ENCODE measurements around the gene ZNF408.

DNA sequence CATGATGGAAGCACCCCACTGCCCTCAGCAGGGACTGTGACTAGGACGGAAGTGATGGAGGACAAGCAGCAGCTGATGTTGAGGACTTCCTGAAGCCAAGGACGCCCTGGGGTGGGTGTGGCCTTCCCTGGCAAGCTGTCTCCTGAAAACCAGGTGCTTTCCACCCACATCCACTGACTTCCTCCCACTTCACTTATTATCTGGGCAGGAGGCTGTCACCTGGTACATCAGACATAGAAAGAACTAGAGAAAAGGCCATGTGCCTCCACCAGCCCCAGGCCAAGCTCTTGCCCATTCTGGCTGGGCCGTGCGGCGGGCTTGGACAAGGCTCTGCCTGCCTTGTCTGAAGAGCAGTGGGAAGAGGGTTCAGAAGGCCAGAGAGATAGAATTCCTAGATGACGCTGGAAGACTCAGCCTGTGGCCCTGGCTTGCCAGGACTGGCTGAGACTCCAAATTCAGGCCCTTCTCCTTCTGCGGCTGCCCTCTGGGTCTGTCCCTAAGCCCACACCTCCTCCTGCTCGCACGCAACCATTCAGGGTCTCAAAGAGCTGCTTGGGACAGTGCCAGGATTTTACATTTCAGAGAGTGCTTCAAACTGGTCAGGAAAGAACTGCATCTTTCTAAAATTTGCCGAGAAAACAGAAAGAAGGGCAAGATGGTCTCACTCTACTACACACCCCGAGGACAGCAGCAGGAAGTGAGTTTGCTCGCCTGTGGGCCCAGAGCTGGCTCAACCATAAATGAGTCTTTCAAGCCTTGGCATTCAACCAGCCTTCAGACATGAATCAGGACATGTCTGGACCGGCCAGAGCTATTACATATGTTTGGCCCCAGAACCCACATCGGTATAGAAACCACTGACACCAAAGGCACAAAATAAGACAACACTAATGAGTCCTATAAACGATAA, 13.7 kb upstream of the ZNF408 start:
- TF ChIP-seq JUN (IDR thresholded peaks at IDR 0.05; ENCODE audit: borderline replicate concordance, insufficient read depth, insufficient read length, low read depth) (no peak), POLR2AphosphoS5 (IDR thresholded peaks at IDR 0.05; ENCODE audit: insufficient read depth, low read depth, low read length) (no peak), CTCF (IDR thresholded peaks at IDR 0.05; ENCODE audit: extremely low read depth in 1 of 2, insufficient read depth in 1 of 2, low read depth in 1 of 2, low read length in 2 of 2) (no peak)

Measured in endothelial cell of umbilical vein (primary cell).